Liver (tissue), 3 donors: ENCODE measurements around the gene ARHGAP21.

Experiments
- ATF3 ChIP-seq: IDR thresholded peaks from 2 replicates; pipeline ENCODE4 v1.6.1; 2016; ENCODE audit warnings: antibody characterized with exemption
- CTCF ChIP-seq: fragments of 150-350 bp; IDR thresholded peaks from 2 replicates; pipeline ENCODE4 v1.5.1; 2017; ENCODE audit warnings: improper control_type of control experiment, low read depth, low read length; ENCODE audit not compliant: missing input control
- EGR1 ChIP-seq, 2 donors: IDR thresholded peaks; 2 replicates each; pipeline ENCODE4 v1.6.1; 2016 to 2018; ENCODE audit warnings: antibody characterized with exemption in 2 of 2, low read depth in 2 of 2
- GABPA ChIP-seq, 2 donors: IDR thresholded peaks in 1 of 2; conservative IDR thresholded peaks in 1 of 2; 2 replicates each; pipeline ENCODE4 v1.6.1; 2016; ENCODE audit warnings: antibody characterized with exemption in 2 of 2, mild to moderate bottlenecking in 1 of 2, moderate library complexity in 1 of 2
- HNF4A ChIP-seq, 2 donors: conservative IDR thresholded peaks; 2 replicates each; pipeline ENCODE4 v1.6.1; 2016; ENCODE audit warnings: antibody characterized with exemption in 2 of 2, mild to moderate bottlenecking in 2 of 2
- JUND ChIP-seq, 2 donors: IDR thresholded peaks; 2 replicates each; pipeline ENCODE4 v1.6.1; 2016; ENCODE audit warnings: antibody characterized with exemption in 2 of 2
- MAX ChIP-seq: IDR thresholded peaks from 2 replicates; pipeline ENCODE4 v1.6.1; 2016; ENCODE audit warnings: antibody characterized with exemption
- NR2F2 ChIP-seq: IDR thresholded peaks from 2 replicates; pipeline ENCODE4 v1.6.1; 2016; ENCODE audit warnings: antibody characterized with exemption
- RAD21 ChIP-seq, 2 donors: IDR thresholded peaks; 2 replicates each; pipeline ENCODE4 v1.6.1; 2016; ENCODE audit warnings: antibody characterized with exemption in 2 of 2, mild to moderate bottlenecking in 2 of 2
- REST ChIP-seq: IDR thresholded peaks from 2 replicates; pipeline ENCODE4 v1.6.1; 2016; ENCODE audit warnings: antibody characterized with exemption, mild to moderate bottlenecking
- SP1 ChIP-seq: IDR thresholded peaks from 2 replicates; pipeline ENCODE4 v1.6.1; 2018; ENCODE audit warnings: antibody characterized with exemption, mild to moderate bottlenecking
- TAF1 ChIP-seq: conservative IDR thresholded peaks from 2 replicates; pipeline ENCODE4 v1.6.1; 2016; ENCODE audit warnings: antibody characterized with exemption, mild to moderate bottlenecking
- YY1 ChIP-seq: IDR thresholded peaks from 2 replicates; pipeline ENCODE4 v1.6.1; 2016; ENCODE audit warnings: antibody characterized with exemption, mild to moderate bottlenecking
- ZBTB33 ChIP-seq: IDR thresholded peaks from 2 replicates; pipeline ENCODE4 v1.6.1; 2016; ENCODE audit warnings: antibody characterized with exemption
- donor health status: healthy.
- donor health status: healthy.

- TF ChIP-seq SP1 (no peak), ZBTB33 (no peak), MAX (no peak), CTCF (no peak), TAF1 (no peak), RAD21 (IDR thresholded peaks at IDR 0.05) (no peak), EGR1 (IDR thresholded peaks at IDR 0.05; ENCODE audit: low read depth in 2 of 2) (no peak), ATF3 (no peak), YY1 (no peak), HNF4A (conservative IDR thresholded peaks at IDR 0.05) (no peak), GABPA (IDR thresholded peaks at IDR 0.05 in 1 of 2, conservative IDR thresholded peaks at IDR 0.05 in 1 of 2) (no peak), REST (no peak), JUND (IDR thresholded peaks at IDR 0.05) (no peak), NR2F2 (no peak)
Observed at GRCh38 chr10:24722676-24723385, 856 bp downstream of the ARHGAP21 start.
